GM21381 (cell line): ENCODE measurements around the gene SLC48A1.

Experiments used
- ATAC-seq: cut with Tn5 transposase; IDR thresholded peaks from one replicate; pipeline ENCODE4 v1.9.1; 2021; ENCODE audit warnings: mild to moderate bottlenecking, moderate library complexity; ENCODE audit not compliant: unreplicated experiment

The SLC48A1 gene

GRCh38 chr12:47776471-47777143 is 3.6 kb downstream of the SLC48A1 start:
- ATAC-seq, result no peak

- ATAC-seq, result no peak
Observed at GRCh38 chr12:47777151-47777550, 4.1 kb downstream of the SLC48A1 start.

GRCh38 chr12:47777741-47778558 is 4.9 kb downstream of the SLC48A1 start:
- ATAC-seq, result no peak

- ATAC-seq, result no peak
Observed at GRCh38 chr12:47778881-47779280, 5.8 kb downstream of the SLC48A1 start.

GRCh38 chr12:47779301-47779942 is 6.4 kb downstream of the SLC48A1 start:
- peak; percentile 71 for ATAC-seq

- no peak for ATAC-seq
Observed at GRCh38 chr12:47779943-47780504, 7.0 kb downstream of the SLC48A1 start.

GRCh38 chr12:47781479-47782371 is 8.7 kb downstream of the SLC48A1 start:
- no peak for ATAC-seq

- ATAC-seq, result no peak
Observed at GRCh38 chr12:47782372-47782770, 9.3 kb downstream of the SLC48A1 start.

GRCh38 chr12:47783024-47783755 is 10.2 kb downstream of the SLC48A1 start:
- no peak for ATAC-seq

- no peak for ATAC-seq
Observed at GRCh38 chr12:47783821-47784819, 11.1 kb downstream of the SLC48A1 start.

GRCh38 chr12:47785036-47785886 is 12.2 kb downstream of the SLC48A1 start:
- no peak for ATAC-seq

GRCh38 chr12:47785887-47786661 is 13.0 kb downstream of the SLC48A1 start:
- no peak for ATAC-seq

GRCh38 chr12:47786662-47787280 is 13.7 kb downstream of the SLC48A1 start:
- no peak for ATAC-seq

GRCh38 chr12:47787596-47788319 is 14.7 kb downstream of the SLC48A1 start:
- no peak for ATAC-seq

- ATAC-seq, result no peak
Observed at GRCh38 chr12:47789141-47789540, 16.1 kb downstream of the SLC48A1 start.
